ENCODE results near the gene NIPAL3.

The NIPAL3 gene

DNA sequence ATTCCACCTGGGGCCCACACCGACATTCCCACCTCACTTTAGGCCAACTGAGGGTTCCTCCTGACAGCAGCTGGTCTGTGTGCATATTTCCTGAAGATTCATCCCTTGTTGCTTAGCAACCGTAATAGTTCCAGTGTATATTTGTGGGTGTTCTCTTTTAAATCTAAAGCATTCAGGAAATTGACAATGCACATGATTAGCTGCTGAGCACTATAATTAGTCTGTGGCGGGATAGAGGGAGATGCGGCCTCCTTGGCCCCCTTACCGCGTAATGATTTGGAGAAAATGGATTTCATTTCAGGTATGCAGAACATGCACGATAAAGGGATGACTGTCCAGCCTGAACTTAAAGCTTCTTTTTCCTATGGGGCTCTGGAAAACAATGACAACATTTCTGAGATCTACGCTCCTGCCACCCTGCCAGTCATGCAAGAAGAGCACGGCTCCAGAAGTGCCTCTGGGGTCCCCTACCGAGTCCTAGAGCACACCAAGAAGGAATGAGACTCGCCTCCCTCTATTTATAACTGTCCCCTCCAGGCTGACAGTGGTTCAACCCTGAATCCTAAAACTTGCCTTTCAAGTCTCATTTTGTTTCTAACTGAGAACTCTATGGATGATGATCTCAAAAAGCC is 53.2 kb downstream of the NIPAL3 start:
- H3K4me1 Mint-ChIP-seq, result no peaks in the 10 kb centered on the region
- H3K27ac Mint-ChIP-seq, result no peak overlapping the region
- TF ChIP-seq, protein P1, sequence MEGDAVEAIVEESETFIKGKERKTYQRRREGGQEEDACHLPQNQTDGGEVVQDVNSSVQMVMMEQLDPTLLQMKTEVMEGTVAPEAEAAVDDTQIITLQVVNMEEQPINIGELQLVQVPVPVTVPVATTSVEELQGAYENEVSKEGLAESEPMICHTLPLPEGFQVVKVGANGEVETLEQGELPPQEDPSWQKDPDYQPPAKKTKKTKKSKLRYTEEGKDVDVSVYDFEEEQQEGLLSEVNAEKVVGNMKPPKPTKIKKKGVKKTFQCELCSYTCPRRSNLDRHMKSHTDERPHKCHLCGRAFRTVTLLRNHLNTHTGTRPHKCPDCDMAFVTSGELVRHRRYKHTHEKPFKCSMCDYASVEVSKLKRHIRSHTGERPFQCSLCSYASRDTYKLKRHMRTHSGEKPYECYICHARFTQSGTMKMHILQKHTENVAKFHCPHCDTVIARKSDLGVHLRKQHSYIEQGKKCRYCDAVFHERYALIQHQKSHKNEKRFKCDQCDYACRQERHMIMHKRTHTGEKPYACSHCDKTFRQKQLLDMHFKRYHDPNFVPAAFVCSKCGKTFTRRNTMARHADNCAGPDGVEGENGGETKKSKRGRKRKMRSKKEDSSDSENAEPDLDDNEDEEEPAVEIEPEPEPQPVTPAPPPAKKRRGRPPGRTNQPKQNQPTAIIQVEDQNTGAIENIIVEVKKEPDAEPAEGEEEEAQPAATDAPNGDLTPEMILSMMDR (IDR thresholded peaks at IDR 0.05; ENCODE audit: unreplicated experiment in 3 of 3), result no peak
- H3K36me3 Mint-ChIP-seq (ENCODE audit: low read depth), result peaks cover 15% of the 10 kb centered on the region
- H3K4me3 Mint-ChIP-seq, result no peak overlapping the region
- H3K27me3 Mint-ChIP-seq (ENCODE audit: low read depth), result no peaks in the 10 kb centered on the region
- H3K9me3 Mint-ChIP-seq, result no peaks in the 10 kb centered on the region

DNA sequence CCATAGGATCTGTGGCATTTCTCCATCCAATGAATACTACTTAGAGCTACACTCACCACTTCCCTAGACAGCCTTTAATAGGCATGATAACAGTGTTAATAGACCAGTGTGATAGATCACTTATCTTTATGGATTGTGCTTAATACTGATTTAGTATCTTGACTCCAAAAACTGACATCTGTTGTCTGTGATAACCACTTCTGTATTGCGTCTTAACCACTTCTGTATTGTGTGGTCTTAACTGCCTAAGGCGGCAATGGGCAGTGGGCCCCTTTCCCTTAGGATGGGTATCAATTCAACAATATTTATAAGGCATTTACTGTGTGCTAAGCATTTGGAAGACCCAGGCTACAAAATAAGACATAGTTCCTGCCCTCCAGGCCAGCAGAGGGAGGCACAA is 55.0 kb downstream of the NIPAL3 start:
- Mint-ChIP-seq H3K27me3 (ENCODE audit: low read depth) (no peaks in the 10 kb centered on the region), H3K9me3 (no peaks in the 10 kb centered on the region), H3K4me3 (no peak overlapping the region), H3K27ac (no peak overlapping the region), H3K36me3 (ENCODE audit: low read depth) (peaks cover 15% of the 10 kb centered on the region), H3K4me1 (no peaks in the 10 kb centered on the region)
- TF ChIP-seq, protein P1 (IDR thresholded peaks at IDR 0.05; ENCODE audit: unreplicated experiment in 3 of 3), result no peak

DNA sequence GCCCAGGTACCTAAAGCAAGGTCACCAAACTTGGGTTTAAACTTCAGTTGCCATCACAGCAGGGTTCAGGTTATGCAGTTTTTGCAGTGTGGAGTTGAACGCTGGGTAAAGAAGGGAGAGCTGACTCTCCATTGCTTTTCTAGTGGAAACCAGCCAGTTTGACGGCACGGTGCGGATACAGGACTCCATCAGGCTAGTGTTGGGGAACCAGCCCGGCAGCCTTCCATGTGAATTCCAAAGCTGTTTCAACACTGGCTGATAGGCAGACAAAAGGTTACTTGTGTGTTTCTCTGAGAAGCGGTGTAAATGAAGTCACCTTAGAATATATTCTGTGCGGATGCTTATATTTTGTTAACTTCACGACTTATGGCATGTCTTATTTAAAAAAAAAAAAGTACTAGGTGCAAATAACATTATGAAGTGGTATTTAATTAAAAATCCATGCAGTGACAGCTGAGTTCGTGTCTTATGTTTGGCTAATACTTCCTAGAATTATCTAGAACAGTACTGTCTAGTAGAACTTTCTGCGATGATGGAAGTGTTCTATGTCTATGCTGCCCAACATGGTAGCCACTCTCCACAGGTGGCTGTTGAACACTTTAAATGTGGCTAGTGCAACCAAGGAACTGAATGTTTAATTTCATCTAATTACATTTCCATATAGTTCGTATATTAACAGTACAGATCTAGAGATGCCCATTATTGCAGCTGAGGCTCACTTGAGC is 57.1 kb downstream of the NIPAL3 start:
- H3K9me3 Mint-ChIP-seq, result no peaks in the 10 kb centered on the region
- no peaks in the 10 kb centered on the region for H3K4me1 Mint-ChIP-seq
- H3K27me3 Mint-ChIP-seq (ENCODE audit: low read depth), result no peaks in the 10 kb centered on the region

DNA sequence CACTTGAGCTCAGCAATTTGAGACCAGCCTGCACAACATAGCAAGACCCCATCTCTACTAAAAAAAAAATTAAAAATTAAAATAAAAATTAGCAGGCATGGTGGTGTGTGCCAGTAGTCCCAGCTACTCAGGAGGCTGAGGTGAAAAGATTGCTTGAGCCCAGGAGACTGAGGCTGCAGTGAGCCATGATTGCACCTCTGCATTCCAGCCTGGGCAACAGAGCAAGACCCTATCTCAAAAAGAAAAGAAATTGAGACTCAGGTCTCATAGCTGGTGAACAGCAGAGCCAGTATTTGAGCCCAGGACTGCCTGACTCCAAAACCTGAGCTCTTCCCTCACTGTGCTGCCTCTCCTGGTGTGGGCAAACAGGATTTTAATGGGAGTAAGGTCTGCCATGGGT is 58.6 kb downstream of the NIPAL3 start:
- Mint-ChIP-seq H3K27me3 (ENCODE audit: low read depth) (no peaks in the 10 kb centered on the region), H3K4me1 (no peaks in the 10 kb centered on the region), H3K27ac (no peak overlapping the region), H3K36me3 (ENCODE audit: low read depth) (peaks cover 5% of the 10 kb centered on the region), H3K4me3 (no peak overlapping the region), H3K9me3 (no peaks in the 10 kb centered on the region)
- TF ChIP-seq, protein P1 (IDR thresholded peaks at IDR 0.05; ENCODE audit: unreplicated experiment in 3 of 3), result no peak

More for the DNA sequence above, 57.1 kb downstream of the NIPAL3 start:
- TF ChIP-seq, protein P1 (IDR thresholded peaks at IDR 0.05; ENCODE audit: unreplicated experiment in 3 of 3), result no peak
- Mint-ChIP-seq H3K36me3 (ENCODE audit: low read depth) (peaks cover 8% of the 10 kb centered on the region), H3K27ac (no peak overlapping the region), H3K4me3 (no peak overlapping the region)

DNA sequence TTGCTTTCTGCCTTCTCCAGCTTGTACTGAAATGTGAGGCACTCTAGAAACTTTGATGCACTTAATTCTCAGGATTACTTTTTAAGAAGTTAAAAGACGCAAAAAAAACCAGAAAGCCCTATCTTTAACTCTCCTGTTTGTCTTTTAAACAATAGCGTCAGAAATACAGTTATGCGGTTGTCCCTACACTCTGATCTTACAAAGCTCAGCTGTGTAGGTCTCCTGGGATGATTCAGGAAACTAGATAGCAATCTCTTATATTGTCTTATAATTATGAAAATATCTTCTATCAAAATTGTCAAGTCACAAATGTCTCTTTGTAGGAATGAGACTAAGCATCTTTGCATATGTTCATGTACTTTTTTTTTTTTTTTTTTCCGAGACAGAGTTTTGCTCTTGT is 60.1 kb downstream of the NIPAL3 start:
- H3K27me3 Mint-ChIP-seq (ENCODE audit: low read depth), result peaks cover 3% of the 10 kb centered on the region
- TF ChIP-seq, protein P1 (IDR thresholded peaks at IDR 0.05; ENCODE audit: unreplicated experiment in 3 of 3), result no peak
- no peaks in the 10 kb centered on the region for H3K36me3 Mint-ChIP-seq (ENCODE audit: low read depth)
- H3K9me3 Mint-ChIP-seq, result no peaks in the 10 kb centered on the region
- H3K4me1 Mint-ChIP-seq, result no peaks in the 10 kb centered on the region
- H3K27ac Mint-ChIP-seq, result no peak overlapping the region
- no peak overlapping the region for H3K4me3 Mint-ChIP-seq

DNA sequence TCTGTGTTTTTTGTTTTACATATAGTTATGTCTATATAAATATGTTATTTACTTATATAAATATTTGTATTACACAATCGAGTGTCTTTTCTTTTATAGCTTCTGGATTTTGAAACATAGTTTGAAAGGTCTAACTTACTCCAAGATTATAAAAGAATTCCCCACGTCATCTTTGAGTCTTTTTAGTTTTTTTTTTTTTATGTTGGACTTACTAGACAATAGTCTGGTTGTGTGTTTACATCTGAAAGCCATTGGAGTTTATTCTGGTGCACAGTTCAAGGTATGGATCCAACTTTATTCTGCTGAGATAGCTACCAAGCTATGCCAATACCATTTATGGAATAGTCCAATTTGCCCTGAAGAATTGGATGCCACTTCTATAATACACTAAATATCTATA is 61.0 kb downstream of the NIPAL3 start:
- TF ChIP-seq, protein P1 (IDR thresholded peaks at IDR 0.05; ENCODE audit: unreplicated experiment in 3 of 3), result no peak
- no peak overlapping the region for H3K27ac Mint-ChIP-seq
- no peaks in the 10 kb centered on the region for H3K9me3 Mint-ChIP-seq
- H3K4me3 Mint-ChIP-seq, result no peak overlapping the region
- no peaks in the 10 kb centered on the region for H3K4me1 Mint-ChIP-seq
- H3K27me3 Mint-ChIP-seq (ENCODE audit: low read depth), result peaks cover 3% of the 10 kb centered on the region
- no peaks in the 10 kb centered on the region for H3K36me3 Mint-ChIP-seq (ENCODE audit: low read depth)

Data from nephron (organoid).